GM18502 (cell line): Measurements from ENCODE around the gene GLS.
"Not testable (repeated sequence)": the region's sequence is repeated elsewhere in the genome, so short reads cannot be mapped to it uniquely, and the experiment has no call there.

Experiments used
- ATAC-seq: cut with Tn5 transposase; IDR thresholded peaks from one replicate; pipeline ENCODE4 v1.9.1; 2021; ENCODE audit warnings: mild to moderate bottlenecking; ENCODE audit not compliant: unreplicated experiment, poor library complexity

Gene GLS

GRCh38 chr2:190881598-190882410, 1.2 kb downstream of the GLS start:
- peak; percentile 67 for ATAC-seq

- peak; percentile 13 for ATAC-seq
Observed at GRCh38 chr2:190882411-190882766, 1.8 kb downstream of the GLS start.

- ATAC-seq, result no peak
Observed at GRCh38 chr2:190882856-190883582, 2.4 kb downstream of the GLS start.

- not testable (repeated sequence) for ATAC-seq
Observed at GRCh38 chr2:190885844-190886243, 5.2 kb downstream of the GLS start.

GRCh38 chr2:190887089-190887488, 6.5 kb downstream of the GLS start:
- peak; percentile 76 for ATAC-seq

GRCh38 chr2:190888449-190888848, 7.8 kb downstream of the GLS start:
- no peak for ATAC-seq

GRCh38 chr2:190889175-190889943, 8.7 kb downstream of the GLS start:
- no peak for ATAC-seq

- peak; percentile 63 for ATAC-seq
Observed at GRCh38 chr2:190891372-190891771, 10.8 kb downstream of the GLS start.

GRCh38 chr2:190891889-190892288, 11.3 kb downstream of the GLS start:
- no peak for ATAC-seq

- ATAC-seq, result no peak
Observed at GRCh38 chr2:190893157-190893556, 12.5 kb downstream of the GLS start.

GRCh38 chr2:190896477-190896876, 15.9 kb downstream of the GLS start:
- ATAC-seq, result no peak

GRCh38 chr2:190903693-190904450, 23.3 kb downstream of the GLS start:
- no peak for ATAC-seq

GRCh38 chr2:190904640-190905261, 24.1 kb downstream of the GLS start:
- no peak for ATAC-seq

GRCh38 chr2:190908532-190908931, 27.9 kb downstream of the GLS start:
- no peak for ATAC-seq

- ATAC-seq, result no peak
Observed at GRCh38 chr2:190909680-190910079, 29.1 kb downstream of the GLS start.

- no peak for ATAC-seq
Observed at GRCh38 chr2:190910341-190911136, 29.9 kb downstream of the GLS start.

- ATAC-seq, result peak; percentile 85
Observed at GRCh38 chr2:190911813-190912212, 31.2 kb downstream of the GLS start.

GRCh38 chr2:190912726-190913125, 32.1 kb downstream of the GLS start:
- ATAC-seq, result no peak

GRCh38 chr2:190913725-190914124, 33.1 kb downstream of the GLS start:
- ATAC-seq, result no peak
